Osteocyte (in vitro differentiated cells): ENCODE measurements around the gene PDGFRB. TPM values are rescaled to one million over a fixed set of nuclear protein-coding genes. Genes with fewer than 3 reads are reported as not detected.

Experiments
- DNase-seq: peaks from one replicate; pipeline ENCODE4 v3.0.0; 2021; ENCODE audit warnings: mixed read lengths; ENCODE audit not compliant: unreplicated experiment; ENCODE audit errors: extremely low spot score
- H3K27ac Mint-ChIP-seq: one replicate; pipeline ENCODE4 v1.8.0; 2021; ENCODE audit warnings: mild to moderate bottlenecking, mixed read lengths; ENCODE audit not compliant: unreplicated experiment
- H3K27me3 Mint-ChIP-seq: one replicate; pipeline ENCODE4 v1.8.0; 2021; ENCODE audit warnings: mixed read lengths; ENCODE audit not compliant: unreplicated experiment
- H3K36me3 Mint-ChIP-seq: one replicate; pipeline ENCODE4 v1.8.0; 2021; ENCODE audit warnings: mixed read lengths; ENCODE audit not compliant: unreplicated experiment
- H3K4me1 Mint-ChIP-seq: one replicate; pipeline ENCODE4 v1.8.0; 2021; ENCODE audit warnings: mixed read lengths; ENCODE audit not compliant: unreplicated experiment
- H3K4me3 Mint-ChIP-seq: one replicate; pipeline ENCODE4 v1.8.0; 2021; ENCODE audit warnings: mild to moderate bottlenecking, moderate library complexity, mixed read lengths; ENCODE audit not compliant: unreplicated experiment
- H3K9me3 Mint-ChIP-seq: one replicate; pipeline ENCODE4 v1.8.0; 2021; ENCODE audit warnings: mixed read lengths; ENCODE audit not compliant: unreplicated experiment
- CTCF ChIP-seq: fragments of 200-600 bp; sonication (generic); IDR thresholded peaks from 2 replicates; pipeline ENCODE4 v1.5.0; 2021; ENCODE audit warnings: antibody characterized with exemption, mild to moderate bottlenecking, moderate library complexity
- total RNA-seq: library from RNA; stranded (reverse); gene quantifications from 2 replicates; pipeline ENCODE4 v1.2.1, GENCODE V29; 2021

PDGFRB gene
- total RNA-seq, 1 donor from 2014 or later: 1,093 TPM

GRCh38 chr5:150137168-150137957 is 18.3 kb downstream of the PDGFRB start:
- TF ChIP-seq CTCF: no peak
- peaks cover 98% of the 10 kb centered on the region for H3K4me1 Mint-ChIP-seq
- H3K27ac Mint-ChIP-seq: peak overlapping the region; percentile 90
- no peaks in the 10 kb centered on the region for H3K27me3 Mint-ChIP-seq
- peaks cover 43% of the 10 kb centered on the region for H3K36me3 Mint-ChIP-seq
- no peaks in the 10 kb centered on the region for H3K9me3 Mint-ChIP-seq
- DNase-seq: no peak
- peak overlapping the region; percentile 43 for H3K4me3 Mint-ChIP-seq

- peak overlapping the region; percentile 90 for H3K27ac Mint-ChIP-seq
- peaks cover 46% of the 10 kb centered on the region for H3K36me3 Mint-ChIP-seq
- peaks cover 95% of the 10 kb centered on the region for H3K4me1 Mint-ChIP-seq
These were observed 19.1 kb downstream of the PDGFRB start for GRCh38 chr5:150136305-150137167.

DNA sequence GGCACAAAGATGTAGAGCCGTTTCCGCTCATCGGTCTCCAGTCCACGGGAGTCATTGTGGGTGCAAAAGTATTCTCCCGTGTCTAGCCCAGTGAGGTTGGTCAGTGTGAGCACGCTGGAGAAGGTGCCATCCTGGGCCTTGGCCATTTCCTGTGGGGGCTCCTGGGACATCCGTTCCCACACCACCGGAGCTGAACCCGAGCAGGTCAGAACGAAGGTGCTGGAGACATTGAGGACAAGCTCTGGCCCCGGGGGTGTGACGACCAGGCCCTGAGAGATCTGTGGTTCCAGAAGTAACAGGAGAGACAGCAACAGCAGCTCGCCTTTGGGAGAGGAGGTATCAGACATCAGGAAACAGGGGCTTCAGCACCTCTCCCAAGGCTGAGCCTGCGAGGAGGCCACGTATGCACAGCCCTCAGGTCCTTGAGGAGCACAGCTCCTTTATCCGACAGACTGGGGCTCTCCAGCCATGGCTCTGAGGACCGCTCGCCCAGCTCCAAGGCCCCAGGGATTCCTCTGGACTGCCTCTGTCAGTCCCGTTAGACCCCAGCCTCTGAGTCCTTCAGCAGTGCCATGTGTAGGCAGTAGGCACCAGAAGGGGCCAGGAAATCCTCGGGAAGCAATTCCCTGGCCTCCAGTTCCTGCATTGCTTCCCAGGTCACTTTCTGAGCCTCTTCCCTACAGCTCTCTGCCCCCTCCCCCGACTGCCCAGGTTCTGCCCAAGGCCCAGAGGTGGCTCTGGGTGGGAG is 19.9 kb downstream of the PDGFRB start:
- H3K36me3 Mint-ChIP-seq: peaks cover 51% of the 10 kb centered on the region
- peak overlapping the region; percentile 78 for H3K27ac Mint-ChIP-seq
- H3K4me3 Mint-ChIP-seq: peak overlapping the region; percentile 29
- H3K4me1 Mint-ChIP-seq: peaks cover 94% of the 10 kb centered on the region
- H3K27me3 Mint-ChIP-seq: no peaks in the 10 kb centered on the region
- no peaks in the 10 kb centered on the region for H3K9me3 Mint-ChIP-seq
- DNase-seq: no peak
- TF ChIP-seq CTCF: no peak

More at GRCh38 chr5:150136305-150137167, 19.1 kb downstream of the PDGFRB start:
- peak overlapping the region; percentile 43 for H3K4me3 Mint-ChIP-seq
- DNase-seq: no peak
- no peaks in the 10 kb centered on the region for H3K9me3 Mint-ChIP-seq
- no peak for TF ChIP-seq CTCF
- no peaks in the 10 kb centered on the region for H3K27me3 Mint-ChIP-seq

GRCh38 chr5:150134198-150134588 is 21.5 kb downstream of the PDGFRB start:
- Mint-ChIP-seq H3K4me3 (no peak overlapping the region), H3K27ac (peak overlapping the region; percentile 78), H3K27me3 (no peaks in the 10 kb centered on the region), H3K9me3 (no peaks in the 10 kb centered on the region), H3K4me1 (peaks cover 90% of the 10 kb centered on the region), H3K36me3 (peaks cover 62% of the 10 kb centered on the region)
- DNase-seq: no peak
- TF ChIP-seq CTCF: no peak
